Measurements from ENCODE around the gene MUC5B. TPM values are rescaled to one million over a fixed set of nuclear protein-coding genes. Genes with fewer than 3 reads are reported as not detected.

The MUC5B gene
- total RNA-seq, 1 donor from 2014 or later = not detected

DNA sequence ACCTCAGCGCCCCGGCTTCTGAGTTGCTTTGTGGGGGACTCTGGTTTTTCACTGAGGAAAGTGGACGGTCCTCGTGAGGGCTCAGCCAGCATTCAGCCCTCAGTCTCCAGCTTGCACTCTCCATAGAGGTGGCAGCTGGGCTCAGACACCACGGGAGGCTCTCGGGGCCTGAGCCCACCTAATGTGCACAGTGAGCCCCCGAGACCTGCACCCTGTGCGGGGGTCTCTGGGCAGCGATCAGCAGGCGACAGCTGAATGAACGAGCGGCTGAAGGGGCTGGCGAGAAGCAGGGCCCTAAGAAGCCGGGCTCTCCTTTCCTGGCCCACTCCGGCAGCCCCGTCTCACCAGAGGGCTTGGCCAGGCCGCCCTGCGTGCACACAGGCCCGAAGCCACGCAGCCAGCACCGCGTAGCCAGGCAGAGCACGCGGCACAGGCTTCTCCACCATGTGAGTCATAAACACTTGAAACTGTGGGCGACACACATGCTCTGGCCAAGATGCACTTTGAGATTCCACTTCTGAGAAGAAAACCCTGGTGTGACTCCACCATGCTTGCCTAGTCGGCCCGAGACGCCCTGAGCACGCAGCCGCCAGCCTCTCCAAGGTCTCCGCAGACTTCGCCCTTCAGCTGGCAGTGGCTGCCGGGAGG lies 58.6 kb downstream of the MUC5B start:
- intact Hi-C loops (cut with micrococcal nuclease) = no loop called here
- Mint-ChIP-seq H3K9me3 (no peaks in the 10 kb centered on the region), H3K36me3 (ENCODE audit: low read depth) (peaks cover 16% of the 10 kb centered on the region), H3K4me1 (ENCODE audit: low read depth) (no peaks in the 10 kb centered on the region), H3K27me3 (ENCODE audit: insufficient read depth) (no peaks in the 10 kb centered on the region), H3K27ac (no peak overlapping the region), H3K4me3 (no peak overlapping the region)
- no peak for DNase-seq (ENCODE audit: low spot score)

DNA sequence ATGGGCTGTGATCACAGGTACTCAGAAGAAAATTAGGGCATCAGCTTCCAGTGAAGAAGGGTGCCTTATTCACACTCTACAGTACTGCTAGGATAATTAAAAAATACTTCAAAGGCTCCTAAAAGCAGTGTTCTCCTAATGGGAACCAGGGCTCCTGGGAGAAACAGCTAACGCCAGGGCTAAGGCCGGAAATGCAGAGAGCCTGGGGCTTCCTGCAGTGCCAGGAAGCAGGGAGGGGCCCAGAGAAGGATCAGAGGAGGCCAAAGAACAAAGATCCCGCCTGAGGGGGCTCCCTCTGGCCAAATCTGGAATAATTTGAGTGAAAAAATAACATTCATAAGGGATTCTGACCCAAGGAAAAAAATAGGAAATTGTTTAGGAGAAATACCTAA lies 59.1 kb downstream of the MUC5B start:
- Mint-ChIP-seq H3K27ac (no peak overlapping the region), H3K27me3 (ENCODE audit: insufficient read depth) (no peaks in the 10 kb centered on the region), H3K9me3 (no peaks in the 10 kb centered on the region), H3K4me3 (no peak overlapping the region), H3K4me1 (ENCODE audit: low read depth) (no peaks in the 10 kb centered on the region), H3K36me3 (ENCODE audit: low read depth) (peaks cover 19% of the 10 kb centered on the region)
- intact Hi-C loops (cut with micrococcal nuclease) = no loop called here
- no peak for DNase-seq (ENCODE audit: low spot score)

GRCh38 chr11:1283091-1283511 lies 60.2 kb downstream of the MUC5B start:
- intact Hi-C loops (cut with micrococcal nuclease) = no loop called here
- H3K9me3 Mint-ChIP-seq = no peaks in the 10 kb centered on the region
- H3K4me3 Mint-ChIP-seq = no peak overlapping the region
- DNase-seq (ENCODE audit: low spot score) = no peak
- H3K36me3 Mint-ChIP-seq (ENCODE audit: low read depth) = peaks cover 19% of the 10 kb centered on the region
- H3K4me1 Mint-ChIP-seq (ENCODE audit: low read depth) = no peaks in the 10 kb centered on the region
- H3K27me3 Mint-ChIP-seq (ENCODE audit: insufficient read depth) = no peaks in the 10 kb centered on the region
- H3K27ac Mint-ChIP-seq = no peak overlapping the region

GRCh38 chr11:1283906-1284305 lies 61.0 kb downstream of the MUC5B start:
- H3K27ac Mint-ChIP-seq = no peak overlapping the region
- intact Hi-C loops (cut with micrococcal nuclease) = no loop called here
- H3K4me3 Mint-ChIP-seq = no peak overlapping the region
- H3K36me3 Mint-ChIP-seq (ENCODE audit: low read depth) = peaks cover 19% of the 10 kb centered on the region
- DNase-seq (ENCODE audit: low spot score) = no peak
- H3K9me3 Mint-ChIP-seq = no peaks in the 10 kb centered on the region
- H3K4me1 Mint-ChIP-seq (ENCODE audit: low read depth) = no peaks in the 10 kb centered on the region
- H3K27me3 Mint-ChIP-seq (ENCODE audit: insufficient read depth) = no peaks in the 10 kb centered on the region

DNA sequence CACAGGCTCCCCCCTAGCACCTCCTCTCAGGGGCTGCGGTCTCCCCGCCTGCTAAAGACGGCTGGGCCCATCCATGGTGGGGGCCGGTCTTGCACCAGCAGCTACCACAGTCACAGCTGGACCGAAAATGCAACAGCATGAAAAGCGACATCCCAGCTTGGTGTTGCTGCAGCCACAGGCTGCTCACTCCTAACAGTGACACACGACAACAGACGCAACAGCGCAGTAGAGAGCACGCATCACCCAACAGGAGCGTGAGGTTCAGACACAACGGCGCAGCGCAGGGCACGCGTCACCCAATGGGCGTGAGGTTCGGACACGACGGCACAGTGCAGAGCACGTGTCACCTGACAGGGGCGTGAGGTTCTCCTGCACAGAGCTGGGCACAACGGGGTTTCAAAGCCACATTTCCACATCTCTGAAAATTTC lies 62.5 kb downstream of the MUC5B start:
- no peaks in the 10 kb centered on the region for H3K27me3 Mint-ChIP-seq (ENCODE audit: insufficient read depth)
- H3K36me3 Mint-ChIP-seq (ENCODE audit: low read depth) = peaks cover 19% of the 10 kb centered on the region
- intact Hi-C loops (cut with micrococcal nuclease) = no loop called here

GRCh38 chr11:1285876-1286275 lies 63.0 kb downstream of the MUC5B start:
- Mint-ChIP-seq H3K36me3 (ENCODE audit: low read depth) (peaks cover 19% of the 10 kb centered on the region), H3K27me3 (ENCODE audit: insufficient read depth) (no peaks in the 10 kb centered on the region), H3K9me3 (no peaks in the 10 kb centered on the region), H3K27ac (no peak overlapping the region), H3K4me1 (ENCODE audit: low read depth) (no peaks in the 10 kb centered on the region), H3K4me3 (no peak overlapping the region)
- intact Hi-C loops (cut with micrococcal nuclease) = no loop called here
- no peak for DNase-seq (ENCODE audit: low spot score)

More for the DNA sequence above, 62.5 kb downstream of the MUC5B start:
- no peak overlapping the region for H3K27ac Mint-ChIP-seq
- H3K9me3 Mint-ChIP-seq = no peaks in the 10 kb centered on the region
- no peak overlapping the region for H3K4me3 Mint-ChIP-seq
- H3K4me1 Mint-ChIP-seq (ENCODE audit: low read depth) = no peaks in the 10 kb centered on the region
- DNase-seq (ENCODE audit: low spot score) = no peak

GRCh38 chr11:1287928-1288327 lies 65.1 kb downstream of the MUC5B start:
- intact Hi-C loops (cut with micrococcal nuclease) = no loop called here
- Mint-ChIP-seq H3K9me3 (no peaks in the 10 kb centered on the region), H3K4me3 (no peak overlapping the region), H3K4me1 (ENCODE audit: low read depth) (no peaks in the 10 kb centered on the region), H3K27ac (no peak overlapping the region), H3K27me3 (ENCODE audit: insufficient read depth) (no peaks in the 10 kb centered on the region), H3K36me3 (ENCODE audit: low read depth) (peaks cover 18% of the 10 kb centered on the region)
- no peak for DNase-seq (ENCODE audit: low spot score)

- Mint-ChIP-seq H3K27me3 (ENCODE audit: insufficient read depth) (no peaks in the 10 kb centered on the region), H3K4me1 (ENCODE audit: low read depth) (no peaks in the 10 kb centered on the region), H3K36me3 (ENCODE audit: low read depth) (peaks cover 18% of the 10 kb centered on the region), H3K4me3 (no peak overlapping the region), H3K27ac (no peak overlapping the region), H3K9me3 (no peaks in the 10 kb centered on the region)
- no peak for DNase-seq (ENCODE audit: low spot score)
- intact Hi-C loops (cut with micrococcal nuclease) = no loop called here
Measured at GRCh38 chr11:1288426-1289151, 65.7 kb downstream of the MUC5B start.

DNA sequence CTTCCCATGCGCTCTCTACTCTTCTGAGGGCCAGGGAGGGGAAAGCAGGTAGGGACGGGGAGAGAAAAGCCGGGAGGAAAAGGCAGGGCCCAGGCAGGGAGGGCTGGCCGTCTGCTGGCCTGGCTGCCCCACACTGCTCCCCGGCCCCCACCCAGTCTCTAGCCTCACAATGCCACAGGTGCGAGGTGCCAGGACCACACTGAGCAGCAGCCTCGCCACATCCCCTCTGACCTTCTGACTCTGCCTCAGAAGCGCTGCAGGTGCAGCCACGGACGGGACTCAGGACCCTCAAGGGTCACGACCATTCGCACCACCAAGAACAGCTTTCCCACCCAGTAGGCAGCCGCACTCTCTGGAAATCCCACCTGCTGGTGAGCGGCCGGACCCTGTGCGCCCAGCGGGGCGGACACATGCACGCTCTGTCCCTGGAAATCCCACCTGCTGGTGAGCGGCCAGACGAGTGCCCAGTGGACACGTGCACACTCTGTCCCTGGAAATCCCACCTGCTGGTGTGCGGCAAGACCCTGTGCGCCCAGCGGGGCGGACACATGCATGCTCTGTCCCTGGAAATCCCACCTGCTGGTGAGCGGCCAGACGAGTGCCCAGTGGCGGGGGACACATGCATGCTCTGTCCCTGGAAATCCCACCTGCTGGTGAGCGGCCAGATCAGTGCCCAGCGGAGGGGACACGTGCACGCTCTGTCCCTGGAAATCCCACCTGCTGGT lies 66.5 kb downstream of the MUC5B start:
- Mint-ChIP-seq H3K4me3 (no peak overlapping the region), H3K36me3 (ENCODE audit: low read depth) (peaks cover 18% of the 10 kb centered on the region), H3K9me3 (no peaks in the 10 kb centered on the region), H3K27ac (no peak overlapping the region), H3K4me1 (ENCODE audit: low read depth) (no peaks in the 10 kb centered on the region), H3K27me3 (ENCODE audit: insufficient read depth) (no peaks in the 10 kb centered on the region)
- no peak for DNase-seq (ENCODE audit: low spot score)
- intact Hi-C loops (cut with micrococcal nuclease) = no loop called here

- intact Hi-C loops (cut with micrococcal nuclease) = no loop called here
- no peaks in the 10 kb centered on the region for H3K4me1 Mint-ChIP-seq (ENCODE audit: low read depth)
- DNase-seq (ENCODE audit: low spot score) = no peak
Measured at GRCh38 chr11:1290052-1291040, 67.5 kb downstream of the MUC5B start.

DNA sequence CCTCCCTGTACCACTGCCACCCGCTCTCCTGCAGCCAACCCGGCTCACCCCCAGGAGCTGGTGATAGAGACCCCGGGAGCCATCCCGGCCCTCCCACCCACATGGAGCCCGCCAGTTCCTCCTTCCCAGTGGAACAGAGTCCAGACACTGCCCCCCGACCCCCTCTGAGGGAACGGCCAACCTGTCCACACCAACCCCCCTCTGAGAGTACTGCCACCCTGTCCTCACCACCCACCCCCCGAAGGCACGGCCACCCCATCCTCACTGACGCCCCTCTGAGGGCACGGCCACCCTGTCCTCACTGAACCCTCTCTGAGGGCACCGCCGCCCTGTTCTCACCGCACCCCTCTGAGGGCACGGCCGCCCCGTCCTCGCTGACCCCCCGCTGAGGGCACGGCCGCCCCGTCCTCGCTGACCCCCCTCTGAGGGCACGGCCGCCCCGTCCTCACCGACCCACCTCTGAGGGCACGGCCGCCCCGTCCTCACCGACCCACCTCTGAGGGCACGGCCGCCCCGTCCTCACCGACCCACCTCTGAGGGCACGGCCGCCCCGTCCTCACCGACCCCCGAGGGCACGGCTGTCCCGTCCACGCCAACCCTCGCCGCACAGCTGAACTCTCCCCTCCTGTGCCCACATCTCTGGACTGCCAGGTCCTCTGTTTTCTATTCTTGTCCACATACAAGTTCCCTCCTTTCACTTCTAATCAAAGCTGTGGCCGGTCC lies 68.6 kb downstream of the MUC5B start:
- intact Hi-C loops (cut with micrococcal nuclease) = no loop called here
- DNase-seq (ENCODE audit: low spot score) = no peak
- no peaks in the 10 kb centered on the region for H3K27me3 Mint-ChIP-seq (ENCODE audit: insufficient read depth)
- H3K27ac Mint-ChIP-seq = no peak overlapping the region
- H3K4me3 Mint-ChIP-seq = no peak overlapping the region
- H3K9me3 Mint-ChIP-seq = no peaks in the 10 kb centered on the region
- no peaks in the 10 kb centered on the region for H3K4me1 Mint-ChIP-seq (ENCODE audit: low read depth)
- peaks cover 10% of the 10 kb centered on the region for H3K36me3 Mint-ChIP-seq (ENCODE audit: low read depth)

More at GRCh38 chr11:1290052-1291040, 67.5 kb downstream of the MUC5B start:
- Mint-ChIP-seq H3K27me3 (ENCODE audit: insufficient read depth) (no peaks in the 10 kb centered on the region), H3K36me3 (ENCODE audit: low read depth) (peaks cover 14% of the 10 kb centered on the region), H3K27ac (no peak overlapping the region), H3K9me3 (no peaks in the 10 kb centered on the region), H3K4me3 (no peak overlapping the region)
